ENCODE results near the gene SLC38A1.

DNA sequence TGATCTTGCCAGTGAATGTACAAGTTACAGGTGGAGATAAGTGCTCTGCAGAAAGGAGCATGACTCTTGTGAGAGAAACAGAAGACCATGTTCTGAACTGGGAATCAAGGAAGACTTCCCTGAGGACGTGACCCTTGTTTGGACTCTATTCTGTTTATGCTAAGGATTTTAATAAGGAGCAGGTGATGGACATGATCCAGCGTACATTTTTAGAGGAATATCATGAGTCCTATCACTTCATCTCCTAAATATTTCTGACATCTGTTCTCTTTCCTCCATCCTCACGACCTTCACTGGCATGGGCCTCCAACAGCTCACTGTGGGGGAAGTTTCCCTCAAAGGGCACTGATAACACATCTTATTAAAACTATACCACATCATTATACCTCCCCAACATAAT, 7.9 kb upstream of the SLC38A1 start:
- no peak for TF ChIP-seq GATA2 (IDR thresholded peaks at IDR 0.05; ENCODE audit: low read depth, low read length)
- no peak for TF ChIP-seq GATA3 (IDR thresholded peaks at IDR 0.05; ENCODE audit: low read depth, low read length)
